HG03342 (cell line): ENCODE results near the gene HLA-DRA.
"Not testable (repeated sequence)": the region's sequence is repeated elsewhere in the genome, so short reads cannot be mapped to it uniquely, and the experiment has no call there.

Source experiments
- ATAC-seq: cut with Tn5 transposase; IDR thresholded peaks from one replicate; pipeline ENCODE4 v1.9.1; 2021; ENCODE audit warnings: mild to moderate bottlenecking, moderate library complexity; ENCODE audit not compliant: unreplicated experiment

HLA-DRA gene

GRCh38 chr6:32430179-32430578 lies 9.5 kb upstream of the HLA-DRA start:
- ATAC-seq, result no peak

- ATAC-seq, result no peak
Observed at GRCh38 chr6:32431142-32431541, 8.5 kb upstream of the HLA-DRA start.

- no peak for ATAC-seq
Observed at GRCh38 chr6:32432050-32432450, 7.6 kb upstream of the HLA-DRA start.

- ATAC-seq, result not testable (repeated sequence)
Observed at GRCh38 chr6:32433950-32434349, 5.7 kb upstream of the HLA-DRA start.

GRCh38 chr6:32436186-32436585 lies 3.5 kb upstream of the HLA-DRA start:
- ATAC-seq, result no peak

GRCh38 chr6:32436995-32437836 lies 2.5 kb upstream of the HLA-DRA start:
- peak; percentile 65 for ATAC-seq

GRCh38 chr6:32439139-32439538 lies 548 bp upstream of the HLA-DRA start:
- no peak for ATAC-seq

- ATAC-seq, result no peak
Observed at GRCh38 chr6:32442243-32442667, 2.6 kb downstream of the HLA-DRA start.

- no peak for ATAC-seq
Observed at GRCh38 chr6:32442977-32443552, 3.4 kb downstream of the HLA-DRA start.

- no peak for ATAC-seq
Observed at GRCh38 chr6:32444433-32444832, 4.7 kb downstream of the HLA-DRA start.

- ATAC-seq, result no peak
Observed at GRCh38 chr6:32445321-32445854, 5.7 kb downstream of the HLA-DRA start.

- ATAC-seq, result no peak
Observed at GRCh38 chr6:32447932-32448331, 8.2 kb downstream of the HLA-DRA start.

- no peak for ATAC-seq
Observed at GRCh38 chr6:32449088-32449736, 9.5 kb downstream of the HLA-DRA start.

- ATAC-seq, result no peak
Observed at GRCh38 chr6:32457054-32457453, 17.4 kb downstream of the HLA-DRA start.

- ATAC-seq, result no peak
Observed at GRCh38 chr6:32459781-32460424, 20.2 kb downstream of the HLA-DRA start.

- ATAC-seq, result no peak
Observed at GRCh38 chr6:32460528-32460927, 20.8 kb downstream of the HLA-DRA start.

GRCh38 chr6:32461493-32461892 lies 21.8 kb downstream of the HLA-DRA start:
- ATAC-seq, result no peak

GRCh38 chr6:32462609-32463008 lies 22.9 kb downstream of the HLA-DRA start:
- peak; percentile 76 for ATAC-seq

GRCh38 chr6:32467743-32468503 lies 28.2 kb downstream of the HLA-DRA start:
- not testable (repeated sequence) for ATAC-seq

GRCh38 chr6:32472781-32473375 lies 33.2 kb downstream of the HLA-DRA start:
- ATAC-seq, result no peak
